SKM-1 (cell line): ENCODE data around the gene NID2.

Experiments
- DNase-seq: peaks from one replicate; lab custom pipeline; 2025; ENCODE audit not compliant: unreplicated experiment; lab: John Stamatoyannopoulos, UW

Gene NID2

DNA sequence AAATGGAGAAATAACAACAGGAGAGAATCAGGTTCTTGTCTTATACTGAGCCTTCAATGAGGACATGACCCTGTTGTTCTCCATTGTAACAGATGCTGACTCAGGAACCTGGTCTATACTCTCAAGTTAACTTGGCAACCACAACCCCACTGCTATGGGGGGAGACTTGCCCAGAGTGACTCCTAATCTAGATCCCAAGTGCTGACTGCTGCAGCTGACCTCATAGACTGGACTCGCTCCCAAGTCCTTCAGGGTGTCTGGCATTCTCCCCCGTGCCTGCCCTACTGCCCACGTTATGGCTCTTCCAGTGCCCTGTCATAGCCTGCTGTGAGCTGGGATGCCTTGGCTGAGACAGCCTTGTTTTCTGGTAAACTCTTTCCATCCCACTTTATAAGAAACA lies 37.1 kb downstream of the NID2 start:
- DNase-seq = no peak

GRCh38 chr14:52029881-52030280 lies 39.0 kb downstream of the NID2 start:
- DNase-seq = no peak

DNA sequence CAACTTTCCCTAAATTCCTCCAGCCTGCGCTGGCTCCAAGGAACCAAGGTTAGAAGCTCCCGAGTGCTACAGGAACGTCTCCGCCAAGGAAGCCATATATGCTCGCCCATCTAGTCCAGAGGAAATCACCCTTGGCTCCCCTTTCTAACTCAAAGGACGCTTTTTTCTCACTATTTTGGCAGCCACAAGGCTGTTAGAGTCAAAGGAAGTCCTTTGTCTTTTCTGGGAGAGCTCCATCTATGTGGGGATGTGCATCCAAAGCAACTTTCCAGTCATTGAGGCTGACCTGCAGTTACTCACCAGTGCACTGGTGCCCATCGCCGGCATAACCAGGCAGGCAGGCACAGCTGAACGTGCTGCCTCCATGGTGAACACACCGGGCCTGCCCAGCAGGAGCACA lies 42.0 kb downstream of the NID2 start:
- DNase-seq = no peak

DNA sequence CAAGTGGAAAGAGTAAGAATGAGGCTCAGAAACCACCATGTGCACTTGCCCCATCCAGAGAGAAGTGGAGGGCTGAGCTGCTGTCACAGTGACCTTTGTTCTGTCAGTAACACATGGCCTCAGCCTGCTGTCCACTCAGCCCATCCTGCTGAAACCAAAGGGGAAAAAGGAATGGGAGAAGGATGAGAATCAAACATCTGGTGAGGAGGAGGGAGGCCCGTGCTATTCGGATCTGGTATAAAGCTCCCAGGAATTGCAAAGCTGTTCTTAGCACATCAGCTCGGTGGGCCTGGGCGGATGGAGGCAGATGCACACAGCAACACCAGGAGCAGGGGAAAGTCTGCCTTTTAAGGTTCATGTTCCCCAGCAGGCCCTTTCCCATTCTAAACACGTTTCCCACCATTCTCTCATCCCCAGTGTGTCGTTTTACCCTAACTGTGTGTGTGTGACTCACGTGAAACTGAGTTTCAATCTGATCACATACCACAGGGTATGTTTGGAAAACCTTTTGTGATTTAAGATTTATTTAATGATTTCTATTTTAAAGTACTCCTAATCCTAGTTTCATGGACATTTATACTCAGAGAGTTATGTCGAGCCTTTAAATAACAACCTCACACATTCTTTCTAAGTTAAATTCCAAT lies 42.7 kb downstream of the NID2 start:
- DNase-seq = no peak

DNA sequence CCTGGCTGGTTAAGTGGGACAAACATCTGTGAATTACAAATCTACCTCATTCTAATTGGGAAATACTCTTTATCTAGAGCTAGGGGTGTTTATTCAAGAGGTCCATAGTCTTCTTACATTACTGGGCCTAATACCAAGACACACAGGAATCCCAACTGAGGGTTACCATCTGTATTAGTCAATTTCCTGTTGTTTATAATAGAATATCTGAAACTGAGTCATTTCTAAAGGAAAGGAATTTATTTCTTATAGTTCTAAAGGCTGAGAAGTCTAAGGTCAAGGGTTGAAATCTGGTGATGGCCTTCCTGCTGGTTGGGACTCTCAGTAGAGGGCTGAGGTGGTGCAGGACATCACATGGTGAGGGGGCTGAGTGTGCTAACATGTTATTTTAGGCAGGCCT lies 43.5 kb downstream of the NID2 start:
- DNase-seq = no peak

DNA sequence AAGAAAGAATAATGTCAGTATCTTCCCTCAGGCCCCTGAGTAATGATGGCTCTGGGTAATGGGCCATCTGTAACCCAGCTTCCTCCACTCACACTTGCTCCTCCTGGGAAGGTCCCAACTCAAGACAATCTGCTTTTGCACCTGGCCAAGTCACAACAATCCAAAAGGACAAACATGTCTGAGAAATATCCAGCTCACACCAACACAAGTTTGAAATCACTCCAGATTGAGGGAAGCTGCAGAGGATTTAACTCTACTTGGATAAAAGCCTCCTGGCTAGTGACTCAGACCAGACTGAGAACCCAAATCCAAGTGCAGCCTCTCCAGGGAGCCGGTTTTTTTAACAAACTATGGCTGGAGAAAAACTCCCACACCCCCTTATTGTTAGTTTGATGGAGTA lies 45.3 kb downstream of the NID2 start:
- DNase-seq = no peak

GRCh38 chr14:52021957-52022600 lies 46.8 kb downstream of the NID2 start:
- no peak for DNase-seq

DNA sequence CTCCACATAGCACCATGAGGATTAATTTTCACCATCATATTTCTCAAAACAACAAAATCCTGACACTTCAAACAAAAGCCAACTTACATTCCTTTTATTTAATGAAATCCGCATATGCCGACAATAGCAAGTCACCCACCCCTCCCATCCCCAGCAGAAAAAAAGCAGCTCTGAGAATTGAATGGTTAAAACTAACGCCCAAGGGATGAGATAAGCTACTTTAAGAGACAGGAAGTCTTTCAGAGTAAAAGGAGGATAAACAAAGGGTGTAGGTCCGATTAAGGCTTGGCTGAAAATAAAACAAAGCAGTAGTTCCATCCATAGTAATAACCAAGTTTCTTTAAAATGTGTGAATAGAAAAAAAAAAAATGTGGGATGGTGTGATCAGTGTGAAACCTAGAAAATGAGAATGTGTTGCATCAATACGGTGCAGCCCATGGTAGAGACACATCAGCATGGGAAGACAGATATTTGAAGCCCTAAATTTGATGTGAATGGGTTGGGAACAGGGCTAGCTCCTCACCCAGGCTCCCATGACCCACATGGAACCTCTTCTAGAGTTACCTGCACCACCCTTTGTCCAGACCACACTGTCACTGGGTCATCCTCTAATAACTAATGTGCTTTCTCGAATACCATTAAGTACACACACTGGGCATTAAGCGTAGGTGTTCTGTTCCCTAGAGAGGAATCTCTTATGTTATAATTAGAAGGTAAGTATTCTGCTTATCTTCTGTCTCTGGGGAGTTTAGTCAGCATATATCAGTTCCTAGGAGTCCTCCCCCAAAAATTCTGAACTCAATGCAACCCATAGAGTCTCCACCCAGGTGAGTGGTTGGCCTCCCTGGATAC lies 47.8 kb downstream of the NID2 start:
- DNase-seq = no peak

GRCh38 chr14:52020161-52020714 lies 48.6 kb downstream of the NID2 start:
- DNase-seq = no peak

DNA sequence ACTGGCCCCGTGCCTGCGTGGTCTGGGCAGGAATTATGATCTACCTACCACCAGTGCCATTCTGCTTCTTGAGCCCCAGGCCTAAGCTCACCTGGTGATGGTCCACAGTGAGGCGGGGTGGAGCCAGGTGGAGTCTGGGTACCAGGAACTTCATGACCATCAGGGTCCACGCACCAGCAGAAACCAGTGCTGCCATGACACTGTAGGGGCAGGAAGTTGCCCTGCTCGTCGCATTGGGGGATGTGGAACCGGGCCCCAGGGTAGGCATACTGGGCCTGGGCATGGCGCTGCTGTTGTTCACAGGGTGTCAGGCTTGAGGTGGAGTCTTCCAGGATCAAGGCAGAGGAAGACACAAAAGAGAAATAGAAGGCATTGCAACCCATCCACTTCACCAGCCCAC lies 49.9 kb downstream of the NID2 start:
- DNase-seq = no peak

- DNase-seq = no peak
These were observed 50.6 kb downstream of the NID2 start for GRCh38 chr14:52018252-52018651.

- DNase-seq = no peak
These were observed 53.3 kb downstream of the NID2 start for GRCh38 chr14:52015411-52016030.

DNA sequence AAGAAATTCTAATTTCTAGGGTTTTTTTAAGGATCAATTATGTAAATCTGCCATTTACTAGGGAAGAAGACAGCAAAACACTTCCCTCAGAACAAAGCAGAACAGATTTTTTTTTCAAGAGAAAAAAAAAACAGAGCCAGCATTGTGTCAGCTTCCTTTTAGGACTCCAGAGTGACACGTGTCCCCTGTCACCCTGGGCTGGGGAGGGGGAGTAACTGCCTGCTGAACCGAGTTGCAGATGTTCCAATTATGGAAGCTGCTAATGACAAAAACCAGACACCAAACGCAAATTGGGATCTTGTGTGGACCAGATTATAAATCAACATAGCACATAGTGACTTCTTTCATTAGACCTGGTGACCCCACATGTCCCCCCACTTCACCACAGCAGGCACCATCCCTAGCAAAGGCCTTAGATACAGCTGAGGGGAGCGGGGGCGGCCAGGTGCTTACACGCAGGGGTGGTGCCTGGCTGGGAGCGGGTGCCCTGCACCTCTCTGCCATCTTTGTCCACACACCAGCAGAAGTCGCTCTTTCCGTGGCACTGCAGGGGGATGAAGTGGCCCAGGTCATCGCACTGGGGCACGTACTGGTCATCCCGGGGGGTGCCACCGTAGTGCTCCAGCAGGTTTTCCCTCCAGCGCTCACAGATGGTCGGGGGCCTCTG lies 54.1 kb downstream of the NID2 start:
- no peak for DNase-seq

DNA sequence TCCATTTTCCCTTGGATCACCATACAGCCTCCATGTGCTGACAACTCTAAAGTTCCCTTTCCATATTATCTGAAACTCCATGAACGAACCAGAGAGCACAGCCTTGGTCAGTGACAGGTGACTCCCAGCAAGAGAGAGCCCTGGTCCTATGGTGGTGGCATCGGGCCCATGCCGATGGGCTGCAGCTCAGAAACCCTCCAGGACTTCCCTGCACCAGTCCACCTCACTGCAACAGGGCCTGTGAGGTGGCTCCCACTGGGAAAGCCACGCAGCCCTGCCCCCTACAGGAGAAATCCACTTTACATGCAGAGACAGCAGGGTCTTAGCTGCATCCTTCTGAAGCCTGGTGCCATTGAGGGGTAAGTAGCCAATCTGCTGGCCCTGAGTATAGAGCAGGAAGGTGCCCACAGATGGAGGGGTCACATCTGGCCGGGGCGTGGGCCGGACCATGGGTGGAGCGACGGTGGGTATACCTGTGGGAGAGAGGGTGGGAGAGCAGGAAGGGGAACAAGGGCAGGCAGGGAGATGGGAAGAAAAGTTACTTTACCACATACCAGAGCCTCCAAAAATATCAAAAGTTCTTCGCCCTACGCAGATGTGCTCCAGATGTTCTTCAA lies 54.8 kb downstream of the NID2 start:
- DNase-seq = no peak

DNA sequence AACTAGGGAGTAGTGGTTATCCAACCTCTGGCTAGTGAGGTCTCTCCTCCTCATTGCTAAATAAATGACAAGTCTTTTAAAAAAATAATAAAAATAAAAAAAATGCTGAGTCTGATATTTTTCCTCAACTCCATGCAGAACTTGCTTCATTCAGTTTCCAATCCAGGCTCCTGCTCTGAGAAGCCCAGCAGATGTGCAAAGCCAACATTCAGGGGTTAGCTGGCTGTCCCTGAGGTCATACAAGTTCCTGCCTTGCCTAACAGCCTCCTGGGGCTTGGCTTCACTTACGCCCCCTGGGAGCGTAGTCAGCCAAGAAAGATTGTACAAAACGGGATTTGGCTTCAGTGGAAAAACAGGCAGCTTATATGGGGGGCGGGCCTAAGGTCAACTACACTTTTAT lies 56.2 kb downstream of the NID2 start:
- DNase-seq = no peak

GRCh38 chr14:52011523-52011922 lies 57.3 kb downstream of the NID2 start:
- no peak for DNase-seq

DNA sequence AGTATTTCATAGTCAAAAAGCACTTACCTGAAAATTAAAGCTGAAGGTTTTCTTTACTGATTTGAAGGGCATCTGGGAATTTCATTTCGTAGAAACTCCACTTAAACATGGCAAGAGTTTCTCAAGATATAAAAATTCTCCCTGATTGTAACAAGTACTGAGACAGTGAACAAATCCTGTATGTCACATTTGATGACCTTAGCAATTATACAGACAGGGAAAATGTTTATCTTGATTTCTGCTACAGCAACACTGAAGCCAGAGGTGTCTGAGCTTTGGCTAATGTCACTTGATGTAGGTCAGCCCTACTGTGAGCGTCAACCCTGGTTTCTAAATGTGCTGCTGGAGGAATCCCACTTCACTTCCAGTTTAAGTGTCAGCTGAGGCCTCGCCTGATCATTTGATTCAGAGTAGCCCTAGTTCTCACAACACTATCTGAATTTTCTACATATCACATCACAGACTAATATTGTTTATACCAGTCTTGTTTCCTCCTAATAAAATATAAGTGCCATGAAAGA lies 58.6 kb downstream of the NID2 start:
- DNase-seq = no peak

- DNase-seq = no peak
These were observed 60.7 kb downstream of the NID2 start for GRCh38 chr14:52008136-52008535.

DNA sequence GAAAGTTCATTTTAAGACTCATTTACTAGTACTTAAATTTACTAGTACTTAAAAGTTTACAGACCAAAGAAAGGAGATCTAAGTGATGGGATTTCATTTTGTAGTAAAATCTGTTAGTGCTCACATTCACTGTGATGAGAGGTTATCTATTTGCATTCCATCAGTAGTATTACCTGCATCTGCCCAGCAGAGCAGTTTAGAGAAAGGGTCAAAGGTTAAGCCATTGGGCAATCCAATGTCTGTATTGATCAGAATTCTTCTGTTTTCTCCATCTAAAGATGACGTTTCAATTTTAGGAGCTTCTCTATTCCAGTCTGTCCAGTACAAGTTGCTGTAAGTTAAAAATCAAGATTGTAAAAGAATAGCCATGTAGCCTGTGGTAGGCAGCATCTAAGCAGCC lies 61.2 kb downstream of the NID2 start:
- no peak for DNase-seq

DNA sequence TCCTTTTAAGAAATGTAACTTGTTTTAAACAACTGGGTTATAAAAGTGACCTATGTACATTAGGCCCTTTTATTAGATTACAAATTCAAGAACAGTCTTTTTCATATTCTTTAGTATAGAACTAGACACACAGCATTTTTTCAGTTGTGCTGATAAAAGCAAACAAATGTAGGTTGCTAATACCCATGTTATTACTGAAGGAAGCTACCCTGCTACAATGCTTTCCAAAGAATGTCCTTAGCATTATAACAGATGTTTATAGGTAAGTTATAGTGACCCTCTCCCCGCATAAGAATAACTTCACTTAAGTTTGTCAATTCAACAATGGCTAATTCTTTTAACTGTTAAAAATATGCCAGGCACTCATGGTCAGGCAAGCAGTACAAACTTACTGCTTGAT lies 61.6 kb downstream of the NID2 start:
- no peak for DNase-seq
